WERI-Rb-1 (cell line): ENCODE results near the gene DISP3.

ENCODE experiments used
- DNase-seq: peaks from one replicate; pipeline ENCODE4 v3.0.0-alpha.2; 2020
- H3K27ac ChIP-seq: fragments of 250-450 bp; sonication (Bioruptor Pico); 2 replicates; pipeline ENCODE4 v1.5.1; 2020; ENCODE audit warnings: mild to moderate bottlenecking, moderate library complexity
- H3K27me3 ChIP-seq: fragments of 250-450 bp; sonication (Bioruptor Pico); 2 replicates; pipeline ENCODE4 v1.5.1; 2021; ENCODE audit warnings: mild to moderate bottlenecking, low read depth, moderate library complexity; ENCODE audit not compliant: insufficient read depth, severe bottlenecking
- H3K36me3 ChIP-seq: fragments of 250-450 bp; sonication (Bioruptor Pico); 2 replicates; pipeline ENCODE4 v1.5.1; 2020; ENCODE audit warnings: mild to moderate bottlenecking, moderate library complexity
- H3K4me3 ChIP-seq: 2 replicates; pipeline ENCODE4 v1.5.1; 2011; ENCODE audit warnings: low read depth, mild to moderate bottlenecking, control low read depth, low read length
- H3K9me3 ChIP-seq: fragments of 250-450 bp; sonication (Bioruptor Pico); 2 replicates; pipeline ENCODE4 v1.5.1; 2021; ENCODE audit warnings: mild to moderate bottlenecking, moderate library complexity; ENCODE audit not compliant: severe bottlenecking
- CTCF ChIP-seq: IDR thresholded peaks from 2 replicates; pipeline ENCODE4 v1.5.1; 2011; ENCODE audit warnings: low read depth, mild to moderate bottlenecking, control low read depth, inconsistent platforms, low read length

Gene DISP3

DNA sequence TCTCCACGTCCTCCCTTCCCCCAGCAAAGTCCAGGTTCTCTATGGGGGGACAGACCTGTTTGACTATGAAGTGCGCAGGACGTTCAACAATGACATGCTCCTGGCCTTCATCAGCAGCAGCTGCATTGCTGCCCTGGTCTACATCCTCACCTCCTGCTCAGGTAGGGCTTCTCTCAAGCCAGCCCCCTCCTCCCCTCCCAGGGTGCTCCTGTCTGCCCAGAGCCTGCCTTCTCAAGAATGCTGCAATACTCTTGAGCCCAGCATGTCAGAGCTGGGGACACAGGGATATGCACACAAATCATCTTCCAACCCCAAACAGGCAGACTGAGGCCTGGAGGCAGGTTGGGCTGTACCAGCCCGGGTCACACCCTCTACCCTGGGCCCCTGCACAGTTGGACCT lies 35.4 kb downstream of the DISP3 start:
- H3K9me3 ChIP-seq: no peaks in the 10 kb centered on the region
- no peak for TF ChIP-seq CTCF
- peaks cover 86% of the 10 kb centered on the region for H3K36me3 ChIP-seq
- DNase-seq: no peak
- H3K27me3 ChIP-seq: no peaks in the 10 kb centered on the region
- H3K27ac ChIP-seq: no peak overlapping the region
- H3K4me3 ChIP-seq: no peak overlapping the region

DNA sequence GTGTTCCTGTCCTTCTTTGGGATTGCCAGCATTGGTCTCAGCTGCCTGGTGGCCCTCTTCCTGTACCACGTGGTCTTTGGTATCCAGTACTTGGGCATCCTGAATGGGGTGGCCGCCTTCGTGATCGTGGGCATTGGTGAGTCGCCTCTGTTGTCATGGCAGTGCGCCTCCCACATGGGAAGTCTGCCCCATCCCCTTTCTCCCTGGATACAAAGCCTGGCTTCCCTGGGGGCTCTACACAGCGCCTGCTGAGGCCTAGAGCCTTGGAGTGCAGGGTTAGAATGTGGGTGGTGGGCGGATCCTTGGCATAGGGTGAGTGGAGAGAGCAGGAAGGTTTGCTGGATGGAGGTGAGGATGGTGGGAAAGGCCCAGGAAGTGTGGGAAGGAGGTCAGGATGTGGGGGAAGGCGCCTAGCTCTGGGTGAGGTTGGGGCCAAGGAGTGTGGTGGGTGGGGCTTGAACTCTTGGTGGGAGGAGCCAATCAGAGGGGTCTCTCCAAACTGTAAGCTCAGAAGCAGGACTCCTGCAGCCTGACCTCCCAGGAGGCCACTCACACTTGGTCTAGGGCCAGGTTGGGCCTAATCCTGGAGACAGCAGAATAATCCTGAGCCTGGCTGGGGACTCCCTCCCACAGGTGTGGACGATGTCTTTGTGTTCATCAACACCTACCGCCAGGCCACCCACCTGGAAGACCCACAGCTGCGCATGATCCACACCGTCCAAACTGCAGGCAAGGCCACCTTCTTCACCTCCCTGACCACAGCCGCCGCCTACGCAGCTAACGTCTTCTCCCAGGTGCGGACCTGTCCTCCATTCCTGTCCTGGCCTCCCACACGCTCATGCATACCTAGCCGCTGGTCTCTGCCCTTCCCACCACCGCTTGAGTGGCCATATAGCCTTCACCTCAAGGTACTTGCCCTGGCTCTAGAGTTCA lies 36.7 kb downstream of the DISP3 start:
- Histone ChIP-seq H3K36me3 (peaks cover 90% of the 10 kb centered on the region), H3K27ac (no peak overlapping the region), H3K9me3 (no peaks in the 10 kb centered on the region), H3K4me3 (no peak overlapping the region), H3K27me3 (no peaks in the 10 kb centered on the region)
- no peak for TF ChIP-seq CTCF
- DNase-seq: no peak

- DNase-seq: peak; percentile 4
- peaks cover 84% of the 10 kb centered on the region for H3K36me3 ChIP-seq
- H3K27me3 ChIP-seq: no peaks in the 10 kb centered on the region
- no peak overlapping the region for H3K4me3 ChIP-seq
- no peaks in the 10 kb centered on the region for H3K9me3 ChIP-seq
- H3K27ac ChIP-seq: no peak overlapping the region
- TF ChIP-seq CTCF: no peak
Observed at GRCh38 chr1:11516961-11517635, 38.1 kb downstream of the DISP3 start.

- TF ChIP-seq CTCF: no peak
- H3K27ac ChIP-seq: no peak overlapping the region
- H3K4me3 ChIP-seq: no peak overlapping the region
- DNase-seq: no peak
- H3K36me3 ChIP-seq: peaks cover 82% of the 10 kb centered on the region
- H3K9me3 ChIP-seq: no peaks in the 10 kb centered on the region
- no peaks in the 10 kb centered on the region for H3K27me3 ChIP-seq
Observed at GRCh38 chr1:11518016-11518701, 39.2 kb downstream of the DISP3 start.

GRCh38 chr1:11518791-11519628 lies 40.1 kb downstream of the DISP3 start:
- TF ChIP-seq CTCF: no peak
- Histone ChIP-seq H3K27ac (no peak overlapping the region; the same call in 1 of the 2 replicates), H3K4me3 (no peak overlapping the region), H3K9me3 (no peaks in the 10 kb centered on the region), H3K36me3 (peaks cover 85% of the 10 kb centered on the region), H3K27me3 (no peaks in the 10 kb centered on the region)
- DNase-seq: peak; percentile 79
